GM12875 (cell line): ENCODE data around the gene SLC6A16.
"Not testable (repeated sequence)": the region's sequence is repeated elsewhere in the genome, so short reads cannot be mapped to it uniquely, and the experiment has no call there.

Source experiments
- H3K4me3 ChIP-seq: one replicate; pipeline ENCODE4 v1.5.1; 2011; ENCODE audit warnings: low read depth, low read length, control low read depth
- CTCF ChIP-seq: IDR thresholded peaks from 2 replicates; pipeline ENCODE4 v1.5.1; 2011; ENCODE audit warnings: low read depth, mild to moderate bottlenecking, control low read depth, inconsistent platforms, low read length, moderate library complexity, borderline replicate concordance; ENCODE audit not compliant: insufficient read depth

The SLC6A16 gene

DNA sequence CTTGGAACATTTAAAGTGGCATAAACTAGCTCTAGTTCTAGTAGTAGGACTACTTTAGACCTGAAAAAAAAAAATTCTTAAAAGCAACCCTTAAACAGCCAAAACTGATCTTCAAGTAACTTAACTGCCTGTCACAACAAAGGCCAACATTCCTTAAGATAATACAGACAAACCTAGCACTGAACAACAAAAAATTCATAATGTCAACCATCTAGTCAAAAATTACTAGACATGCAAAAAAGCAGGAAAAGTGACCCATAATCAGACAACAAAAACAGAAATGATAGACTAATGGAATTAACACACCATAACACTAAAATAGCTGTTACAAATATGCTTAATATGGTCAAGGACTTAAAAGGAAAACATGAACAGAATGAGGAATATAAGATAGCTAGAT, 6.7 kb downstream of the SLC6A16 start:
- no peak overlapping the region for H3K4me3 ChIP-seq
- no peak for TF ChIP-seq CTCF

DNA sequence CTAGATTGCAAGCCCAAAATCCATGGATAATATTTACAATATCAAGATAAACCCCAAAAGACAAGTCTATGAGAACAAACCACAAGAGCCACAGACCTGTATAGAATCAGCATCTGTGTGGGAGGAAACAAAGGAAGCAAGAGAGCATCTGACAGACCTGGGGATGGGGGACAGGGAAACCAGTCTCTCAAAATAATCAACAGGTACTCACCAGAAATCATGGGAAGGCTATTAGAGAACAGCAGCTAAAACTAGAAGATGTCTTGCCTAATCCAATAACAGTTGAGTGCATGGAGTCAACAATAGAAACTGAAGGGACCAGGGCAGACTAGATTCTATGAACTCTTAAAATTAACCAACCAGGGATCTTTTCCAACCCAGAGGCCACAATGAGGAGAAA, 8.7 kb downstream of the SLC6A16 start:
- no peak overlapping the region for H3K4me3 ChIP-seq
- TF ChIP-seq CTCF = no peak

- no peak overlapping the region for H3K4me3 ChIP-seq
- TF ChIP-seq CTCF = no peak
Measured at GRCh38 chr19:49315111-49315510, 9.9 kb downstream of the SLC6A16 start.

- no peak overlapping the region for H3K4me3 ChIP-seq
- no peak for TF ChIP-seq CTCF
Measured at GRCh38 chr19:49309087-49309486, 15.9 kb downstream of the SLC6A16 start.

DNA sequence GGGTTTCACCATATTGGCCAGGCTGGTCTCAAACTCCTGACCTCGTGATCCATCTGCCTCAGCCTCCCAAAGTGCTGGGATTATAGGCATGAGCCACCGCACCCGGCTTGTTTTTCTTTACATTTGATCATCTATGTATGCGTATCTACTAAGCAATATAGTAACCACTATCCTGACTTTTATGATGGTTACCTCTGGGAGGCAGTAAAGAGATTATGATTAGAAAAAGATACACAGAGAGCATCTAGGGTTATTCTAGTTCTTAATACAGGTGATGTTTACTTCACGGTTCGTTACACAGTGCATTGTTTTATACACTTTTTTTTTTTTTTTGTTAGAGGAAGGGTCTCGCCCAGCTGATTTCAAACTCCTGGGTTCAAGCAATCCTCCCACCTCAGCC, 18.3 kb downstream of the SLC6A16 start:
- not testable (repeated sequence) for H3K4me3 ChIP-seq

DNA sequence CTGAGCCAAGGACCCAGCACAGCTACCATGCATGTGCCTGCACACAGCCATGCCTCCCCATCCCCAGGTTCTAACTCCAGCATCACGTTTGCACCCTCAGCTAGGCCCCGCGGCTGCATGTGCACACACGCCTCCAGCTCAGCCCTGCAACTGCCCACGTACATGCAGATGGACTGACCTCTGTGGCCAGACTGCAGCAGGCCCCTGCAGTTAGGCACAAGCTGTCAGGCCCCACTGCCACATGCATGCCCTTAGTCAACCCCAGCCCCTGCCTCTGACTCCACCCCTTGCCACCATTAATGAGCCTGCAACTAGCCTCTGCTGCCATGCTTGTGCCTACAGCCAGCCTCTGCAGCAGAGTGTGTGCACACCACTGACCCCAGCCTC, 23.1 kb downstream of the SLC6A16 start:
- TF ChIP-seq CTCF = no peak
- H3K4me3 ChIP-seq = no peak overlapping the region

GRCh38 chr19:49301165-49301865, 23.7 kb downstream of the SLC6A16 start:
- peak; percentile 96 for TF ChIP-seq CTCF
- no peak overlapping the region for H3K4me3 ChIP-seq

GRCh38 chr19:49298653-49299052, 26.3 kb downstream of the SLC6A16 start:
- not testable (repeated sequence) for H3K4me3 ChIP-seq
